Psoas muscle (tissue), 8 donors: ENCODE measurements around the gene DCAF5. TPM values are rescaled to one million over a fixed set of nuclear protein-coding genes. Genes with fewer than 3 reads are reported as not detected.

Experiments used
- ATAC-seq, 4 donors: fragments of 200-7000 bp; cut with Tn5 transposase; one replicate each; pipeline ENCODE4 v1.9.1; 2020; ENCODE audit warnings: moderate library complexity in 3 of 4, mild to moderate bottlenecking in 2 of 4
- DNase-seq, 2 donors: peaks; one replicate each; pipeline ENCODE4 v3.0.0-alpha.2; 2020
- H3K27ac ChIP-seq: fragments of 200-600 bp; one replicate; pipeline ENCODE4 v1.8.0; 2022
- H3K27me3 ChIP-seq, 3 donors: fragments of 200-600 bp in 1 of 3; one replicate each; pipeline versions ENCODE4 v1.6.1 to v1.8.0; 2013 to 2022; ENCODE audit warnings: low read length in 2 of 3, mild to moderate bottlenecking in 2 of 3, moderate library complexity in 1 of 3; ENCODE audit not compliant: insufficient read depth in 3 of 3
- H3K36me3 ChIP-seq, 2 donors: fragments of 200-600 bp in 1 of 2; one replicate each; pipeline versions ENCODE4 v1.6.1 to v1.8.0; 2013 to 2022; ENCODE audit warnings: low read depth in 1 of 2, mild to moderate bottlenecking in 1 of 2, moderate library complexity in 1 of 2; ENCODE audit not compliant: insufficient read depth in 1 of 2
- H3K4me1 ChIP-seq: fragments of 200-600 bp; one replicate; pipeline ENCODE4 v1.8.0; 2022
- H3K4me3 ChIP-seq: fragments of 200-600 bp; one replicate; pipeline ENCODE4 v1.8.0; 2022; ENCODE audit warnings: mild to moderate bottlenecking
- H3K9me3 ChIP-seq: fragments of 200-600 bp; one replicate; pipeline ENCODE4 v1.8.0; 2022
- CTCF ChIP-seq: fragments of 200-600 bp; IDR thresholded peaks from one replicate; pipeline ENCODE4 v1.8.0; 2022; ENCODE audit warnings: antibody characterized with exemption
- WGBS, 3 donors: extraction: QIAGEN DNeasy Blood & Tissue Kit; methylation state at CpG; one replicate each; pipeline versions ENCODE4 v1.1.6 to v1.1.7; 2013; 5-methylcytosine and 5-hydroxymethylcytosine counted together
- intact Hi-C, 2 donors: fragments of 100-400 bp; cut with DNase I; formaldehyde crosslinking; loops; one replicate each; pipeline versions ENCODE4 v1.11.0 to v1.14.2; 2022
- polyA plus RNA-seq, 3 donors: library from polyadenylated mRNA; stranded (reverse); fragments of 200-250 nt; gene quantifications; one replicate each; pipeline ENCODE4 v1.2.3, GENCODE V29; 2013
- total RNA-seq, 4 donors: library from RNA; stranded (reverse); fragmentation: NEBNext Ultra II Directional in 2 of 4; extraction: Animal tissue kit (Norgen Biotek cat#: 25700) in 2 of 4; gene quantifications; one replicate each; pipeline versions ENCODE4 v1.2.1 to v1.2.4, GENCODE V29; 2021 to 2023
- donor health status: healthy with polysubstance abuse.
- donor health status: DM: no; HTN: no; CAD: no; lungs with moderate emphysema.
- donor health status: Bipolar disorder and iron deficiency.
- donor health status: healthy.
- donor health status: DM: yes; HTN: yes; CAD: no.
- donor health status: DM: no; HTN: no; CAD: no.
- donor health status: DM: no; HTN: no; CAD: no.
- donor health status: DM: yes; HTN: yes; CAD: no.

The DCAF5 gene
- total and polyA plus RNA-seq, 7 donors: 9.1 to 86.3 (median 74.7) TPM

GRCh38 chr14:69154779-69155178 lies 1.9 kb upstream of the DCAF5 start:
- no peak overlapping the region for H3K4me3 ChIP-seq
- no peaks in the 10 kb centered on the region for H3K9me3 ChIP-seq
- TF ChIP-seq CTCF: no peak
- 45 to 56% (median 55%) methylated on average over 4 of the region's 4 CpGs for WGBS, 3 donors
- H3K27me3 ChIP-seq: no peaks in the 10 kb centered on the region
- no peak overlapping the region for H3K27ac ChIP-seq
- peaks cover 13% of the 10 kb centered on the region for H3K4me1 ChIP-seq
- intact Hi-C loops: loop anchor here (5.0 to 10.0 kb wide), 2 partner anchors 38 to 240 kb away; partner anchors contain the start of genes EXD2 (in 2 of the 2), ERH (in 1 of the 2) and SLC39A9 (in 1 of the 2)
- no peak for DNase-seq
- no peaks in the 10 kb centered on the region for H3K36me3 ChIP-seq
- ATAC-seq: no peak

GRCh38 chr14:69153873-69154270 lies 953 bp upstream of the DCAF5 start:
- Histone ChIP-seq H3K27me3 (no peaks in the 10 kb centered on the region), H3K27ac (peak overlapping the region; percentile 97), H3K4me3 (peak overlapping the region; percentile 98), H3K4me1 (peaks cover 22% of the 10 kb centered on the region), H3K9me3 (no peaks in the 10 kb centered on the region), H3K36me3 (peaks cover 0 to 4% of the 10 kb centered on the region in 2 donors)
- ATAC-seq: peak in 2 of 4 donors; percentile 27 to 33
- intact Hi-C loops: loop anchor here (1.0 to 10.0 kb wide), 3 partner anchors 25 to 241 kb away; partner anchors contain the start of genes EXD2 (in 2 of the 2), ERH (in 1 of the 2) and SLC39A9 (in 1 of the 2)
- peak; percentile 29 to 52 for DNase-seq
- TF ChIP-seq CTCF: no peak
- 3 to 4% (median 4%) methylated on average over 13 of the region's 13 CpGs for WGBS, 3 donors

GRCh38 chr14:69153152-69153872 lies 393 bp upstream of the DCAF5 start:
- Histone ChIP-seq H3K9me3 (no peaks in the 10 kb centered on the region), H3K27ac (peak overlapping the region; percentile 97), H3K4me3 (peak overlapping the region; percentile 98), H3K36me3 (peaks cover 0 to 10% of the 10 kb centered on the region in 2 donors), H3K27me3 (no peaks in the 10 kb centered on the region), H3K4me1 (peaks cover 23% of the 10 kb centered on the region)
- DNase-seq (no peak), ATAC-seq (peak; percentile 41 to 93 (median 89))
- intact Hi-C loops: loop anchor here (1.0 to 10.0 kb wide), 3 partner anchors 24 to 241 kb away; partner anchors contain the start of genes EXD2 (in 2 of the 2), ERH (in 1 of the 2) and SLC39A9 (in 1 of the 2)
- TF ChIP-seq CTCF: no peak
- WGBS, 3 donors: 0% methylated on average over 27 to 72 of the region's 72 CpGs

- peak; percentile 42 to 72 (median 54) for ATAC-seq
- H3K36me3 ChIP-seq: peaks cover 0 to 15% of the 10 kb centered on the region in 2 donors
- H3K9me3 ChIP-seq: no peaks in the 10 kb centered on the region
- intact Hi-C loops: loop anchor here (5.0 to 10.0 kb wide), 2 partner anchors 40 to 242 kb away; partner anchors contain the start of genes EXD2 (in 2 of the 2), ERH (in 1 of the 2) and SLC39A9 (in 1 of the 2)
- no peaks in the 10 kb centered on the region for H3K27me3 ChIP-seq
- H3K27ac ChIP-seq: peak overlapping the region; percentile 97
- H3K4me3 ChIP-seq: peak overlapping the region; percentile 98
- H3K4me1 ChIP-seq: peaks cover 30% of the 10 kb centered on the region
- WGBS, 3 donors: 0 to 1% (median 1%) methylated on average over 34 to 38 of the region's 38 CpGs
- no peak for DNase-seq
- TF ChIP-seq CTCF: no peak
These were observed 578 bp downstream of the DCAF5 start for GRCh38 chr14:69152181-69152901.
